ENCODE results near the gene FAIM2.
A peak's percentile ranks its signal among the peaks of the same experiment; 100 is the strongest.

Gene FAIM2

DNA sequence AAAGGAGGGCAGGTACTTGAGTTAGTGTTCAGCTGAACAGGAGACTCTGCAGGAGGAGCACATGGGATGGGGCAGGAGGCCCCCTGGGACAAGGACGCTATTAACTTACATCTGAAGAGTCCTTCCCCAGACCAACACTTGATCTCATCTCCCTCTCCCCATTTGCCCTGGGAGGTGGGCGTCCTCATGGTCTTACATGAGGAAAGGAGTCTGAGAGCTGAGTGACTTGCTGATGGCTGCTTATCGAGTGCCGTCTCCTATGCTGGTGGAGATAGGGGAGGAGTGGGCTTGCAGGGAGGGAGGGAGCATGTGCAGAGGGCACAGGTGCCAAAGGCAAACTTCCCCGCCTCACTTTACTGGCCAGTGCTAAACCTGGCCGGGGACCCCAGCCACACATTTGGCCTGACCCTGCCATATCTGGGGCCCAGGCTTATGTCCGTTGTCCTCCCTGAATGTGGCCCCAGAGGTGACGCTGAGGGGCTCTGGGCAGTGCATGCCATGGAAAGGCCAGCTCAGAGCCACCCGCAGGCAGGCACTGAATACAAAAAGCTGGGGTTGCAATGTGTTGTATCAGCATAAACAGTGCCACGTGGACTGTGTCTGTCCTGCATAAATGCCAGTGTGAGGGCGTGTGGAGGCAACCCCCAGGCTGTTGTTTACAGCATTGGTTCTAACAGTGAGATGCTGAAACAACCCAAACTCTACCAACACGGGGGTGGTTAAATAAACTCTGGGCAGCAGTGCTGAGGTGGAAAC is 29.4 kb downstream of the FAIM2 start:
- no peak for TF ChIP-seq ZFX (IDR thresholded peaks at IDR 0.05)
- TF ChIP-seq, protein P1, sequence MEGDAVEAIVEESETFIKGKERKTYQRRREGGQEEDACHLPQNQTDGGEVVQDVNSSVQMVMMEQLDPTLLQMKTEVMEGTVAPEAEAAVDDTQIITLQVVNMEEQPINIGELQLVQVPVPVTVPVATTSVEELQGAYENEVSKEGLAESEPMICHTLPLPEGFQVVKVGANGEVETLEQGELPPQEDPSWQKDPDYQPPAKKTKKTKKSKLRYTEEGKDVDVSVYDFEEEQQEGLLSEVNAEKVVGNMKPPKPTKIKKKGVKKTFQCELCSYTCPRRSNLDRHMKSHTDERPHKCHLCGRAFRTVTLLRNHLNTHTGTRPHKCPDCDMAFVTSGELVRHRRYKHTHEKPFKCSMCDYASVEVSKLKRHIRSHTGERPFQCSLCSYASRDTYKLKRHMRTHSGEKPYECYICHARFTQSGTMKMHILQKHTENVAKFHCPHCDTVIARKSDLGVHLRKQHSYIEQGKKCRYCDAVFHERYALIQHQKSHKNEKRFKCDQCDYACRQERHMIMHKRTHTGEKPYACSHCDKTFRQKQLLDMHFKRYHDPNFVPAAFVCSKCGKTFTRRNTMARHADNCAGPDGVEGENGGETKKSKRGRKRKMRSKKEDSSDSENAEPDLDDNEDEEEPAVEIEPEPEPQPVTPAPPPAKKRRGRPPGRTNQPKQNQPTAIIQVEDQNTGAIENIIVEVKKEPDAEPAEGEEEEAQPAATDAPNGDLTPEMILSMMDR (conservative IDR thresholded peaks at IDR 0.05), result no peak
- H3K27ac ChIP-seq, result peak overlapping the region; percentile 63

DNA sequence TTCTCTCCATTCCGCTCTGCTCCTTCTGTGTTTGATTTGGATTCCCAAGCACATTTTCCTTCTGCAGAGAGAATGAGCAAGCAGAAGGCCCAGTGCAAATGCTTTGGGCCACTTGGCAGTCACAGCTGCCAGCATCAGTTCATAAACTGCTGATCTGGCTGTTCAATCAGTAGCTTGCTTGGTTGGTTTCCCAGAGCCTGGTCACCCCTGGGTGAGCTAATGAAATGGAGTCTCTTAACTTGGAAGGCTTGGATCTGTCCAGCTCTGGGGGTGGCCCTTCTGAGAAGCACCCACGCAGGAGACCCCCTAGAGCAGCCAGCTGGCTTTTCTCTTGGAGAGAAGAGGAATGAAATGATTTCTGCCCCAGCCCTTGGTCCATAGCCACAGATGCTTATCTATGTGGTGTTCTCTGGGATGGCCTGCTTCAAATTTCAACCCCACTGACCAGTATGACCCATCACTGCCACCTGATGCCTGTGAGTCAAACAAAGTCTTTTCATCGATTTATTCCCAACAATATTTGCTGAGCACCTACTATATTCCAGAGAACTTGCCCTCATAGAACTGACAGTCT is 30.3 kb downstream of the FAIM2 start:
- TF ChIP-seq, protein P1 (conservative IDR thresholded peaks at IDR 0.05), result no peak
- TF ChIP-seq ZFX (IDR thresholded peaks at IDR 0.05), result no peak
- peak overlapping the region; percentile 63 for H3K27ac ChIP-seq

DNA sequence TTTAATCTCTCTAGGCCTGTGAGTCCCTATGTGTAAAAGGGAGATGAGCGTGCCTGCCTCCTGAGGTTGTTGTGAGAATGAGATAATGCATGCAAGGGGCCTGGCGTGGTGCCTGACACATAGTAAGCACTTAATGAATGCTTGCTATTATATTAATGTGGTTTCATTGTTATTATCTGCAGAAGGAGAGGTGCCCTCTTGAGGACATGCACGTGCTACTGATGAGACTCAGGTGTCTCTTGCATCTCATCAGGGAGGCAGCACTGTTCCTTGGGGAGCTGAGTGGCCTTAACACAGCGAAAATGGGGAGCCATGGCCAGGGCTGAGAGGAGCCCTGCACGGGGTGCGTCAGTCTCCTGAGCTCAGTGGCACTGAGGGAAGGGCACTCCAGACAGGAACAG is 30.9 kb downstream of the FAIM2 start:
- peak overlapping the region; percentile 63 for H3K27ac ChIP-seq
- TF ChIP-seq, protein P1 (conservative IDR thresholded peaks at IDR 0.05), result no peak
- no peak for TF ChIP-seq ZFX (IDR thresholded peaks at IDR 0.05)

DNA sequence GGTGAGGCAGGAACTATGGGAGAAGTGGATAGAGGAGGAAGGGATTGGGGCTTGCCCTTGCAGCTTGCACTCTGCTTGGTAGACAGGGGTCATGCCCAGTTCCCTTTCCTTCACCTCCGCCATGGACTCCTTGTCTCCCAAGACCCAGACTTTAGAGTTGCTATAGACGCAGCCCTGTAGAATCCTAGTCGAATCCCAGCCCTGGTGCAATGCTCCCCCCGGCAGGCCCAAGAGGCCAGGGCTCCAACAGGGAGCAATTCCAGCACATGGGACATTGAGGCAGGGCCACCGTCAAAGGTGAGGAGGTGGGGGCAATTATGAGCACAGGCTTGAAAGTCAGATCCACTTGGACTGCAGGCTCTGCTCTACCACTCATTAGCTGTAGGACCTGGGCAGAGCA is 31.3 kb downstream of the FAIM2 start:
- no peak for TF ChIP-seq ZFX (IDR thresholded peaks at IDR 0.05)
- TF ChIP-seq, protein P1 (conservative IDR thresholded peaks at IDR 0.05), result no peak
- peak overlapping the region; percentile 63 for H3K27ac ChIP-seq

DNA sequence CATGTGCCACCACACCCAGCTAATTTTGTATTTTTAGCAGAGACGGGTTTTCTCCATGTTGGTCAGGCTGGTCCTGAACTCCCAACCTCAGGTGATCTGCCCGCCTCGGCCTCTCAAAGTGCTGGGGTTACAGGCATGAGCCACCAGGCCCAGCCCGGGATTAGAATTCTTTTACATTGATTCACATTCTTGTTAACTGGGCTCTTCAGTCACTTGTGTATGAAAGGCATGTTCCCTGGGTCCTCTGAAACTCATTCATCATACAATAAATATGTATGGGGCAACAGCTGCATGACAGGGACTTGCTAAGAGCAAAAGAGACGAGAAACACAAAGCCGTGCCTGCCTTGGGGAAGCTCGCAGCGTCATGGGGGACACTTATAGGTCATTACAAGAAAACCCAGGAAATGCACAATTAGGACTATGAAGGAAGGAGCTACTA is 31.9 kb downstream of the FAIM2 start:
- H3K27ac ChIP-seq, result peak overlapping the region; percentile 63

DNA sequence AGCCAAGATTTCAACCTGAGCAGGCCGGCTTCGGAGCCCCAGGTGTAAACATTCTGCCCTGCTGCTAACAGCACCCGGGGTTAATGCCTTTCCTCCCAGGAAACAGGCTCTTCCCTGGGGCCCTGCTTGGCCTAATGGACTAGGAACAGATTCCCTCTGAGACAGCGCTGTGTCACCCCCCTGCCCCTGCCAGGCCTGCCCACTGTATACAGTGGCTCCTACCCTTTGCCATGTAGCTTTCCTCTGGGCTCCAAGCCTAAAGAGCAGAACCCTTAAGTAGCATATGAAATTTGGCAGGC is 32.5 kb downstream of the FAIM2 start:
- H3K27ac ChIP-seq, result no peak overlapping the region
- TF ChIP-seq, protein P1 (conservative IDR thresholded peaks at IDR 0.05), result no peak
- no peak for TF ChIP-seq ZFX (IDR thresholded peaks at IDR 0.05)

DNA sequence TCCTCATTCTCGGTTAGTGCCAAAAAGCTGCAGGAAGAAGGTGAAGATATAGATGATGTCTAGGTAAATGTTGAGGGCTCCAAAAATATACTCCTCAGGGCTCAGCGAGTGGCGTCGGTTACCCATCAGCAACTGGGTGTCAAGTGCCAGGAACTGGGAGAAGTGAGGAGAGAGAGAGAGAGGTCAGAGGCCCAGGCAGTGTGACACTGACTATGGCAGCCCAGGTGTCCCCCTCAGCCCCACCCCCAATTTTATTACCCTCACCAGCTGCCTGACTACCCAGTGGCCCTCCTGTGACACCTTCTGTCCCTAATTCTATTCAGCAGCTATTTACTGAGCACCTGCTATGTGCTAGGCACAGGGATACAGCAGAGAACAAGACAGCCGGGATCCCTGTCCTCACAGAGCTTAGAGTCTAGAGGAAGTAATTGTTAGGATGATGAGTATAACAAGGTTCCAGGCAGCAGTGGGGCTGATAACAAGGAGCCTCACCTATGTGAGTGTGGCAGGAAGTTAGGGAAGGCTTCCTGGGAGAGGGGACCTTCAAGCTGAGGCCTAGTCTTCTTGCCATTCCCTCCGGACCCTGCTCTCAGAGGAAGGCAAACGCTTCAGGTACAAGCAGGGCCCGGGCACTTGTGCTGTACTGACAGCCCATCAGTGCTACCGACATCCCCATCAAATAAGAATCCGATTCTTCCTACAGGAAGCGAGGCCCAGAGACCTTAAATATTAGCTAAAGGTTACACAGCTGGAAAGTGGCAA is 33.0 kb downstream of the FAIM2 start:
- no peak overlapping the region for H3K27ac ChIP-seq
- TF ChIP-seq, protein P1 (conservative IDR thresholded peaks at IDR 0.05), result no peak
- TF ChIP-seq ZFX (IDR thresholded peaks at IDR 0.05), result no peak

Measured in C4-2B (cell line).